Kidney (tissue), 14 donors: Measurements from ENCODE around the gene ITGA7. TPM values are rescaled to one million over a fixed set of nuclear protein-coding genes. Genes with fewer than 3 reads are reported as not detected.

Source experiments
- DNase-seq, 5 donors: peaks; one replicate each; pipeline ENCODE4 v3.0.0-alpha.2; 2013 to 2020
- FAIRE-seq: peaks from 2 replicates; lab custom pipeline; 2012; peaks lifted over from hg19 to GRCh38; lab: Jason Lieb, UNC
- H3K27ac ChIP-seq, 2 donors: one replicate each; pipeline ENCODE4 v1.7.0; 2013; ENCODE audit warnings: low read depth in 2 of 2, low read length in 2 of 2, inconsistent platforms in 1 of 2
- H3K27me3 ChIP-seq: one replicate; pipeline ENCODE4 v1.7.1; 2013; ENCODE audit warnings: low read length, inconsistent platforms; ENCODE audit not compliant: control insufficient read depth, insufficient read depth
- H3K36me3 ChIP-seq, 3 donors: one replicate each; pipeline versions ENCODE4 v1.7.0 to v1.7.1; 2013; ENCODE audit warnings: low read length in 3 of 3, control low read depth in 1 of 3, inconsistent platforms in 1 of 3; ENCODE audit not compliant: insufficient read depth in 3 of 3, control insufficient read depth in 2 of 3
- H3K4me1 ChIP-seq, 3 donors: one replicate each; pipeline versions ENCODE4 v1.7.0 to v1.7.1; 2013; ENCODE audit warnings: low read length in 3 of 3, inconsistent platforms in 1 of 3, low read depth in 1 of 3; ENCODE audit not compliant: control insufficient read depth in 2 of 3, insufficient read depth in 2 of 3
- H3K4me3 ChIP-seq, 3 donors: one replicate each; pipeline versions ENCODE4 v1.7.0 to v1.8.1; 2013; ENCODE audit warnings: low read length in 3 of 3, control low read depth in 1 of 3, inconsistent platforms in 1 of 3
- H3K9ac ChIP-seq, 3 donors: one replicate each; pipeline versions ENCODE4 v1.7.0 to v1.7.1; 2013; ENCODE audit warnings: low read length in 3 of 3, control low read depth in 1 of 3, inconsistent platforms in 1 of 3
- H3K9me3 ChIP-seq, 3 donors: one replicate each; pipeline versions ENCODE4 v1.7.0 to v1.7.1; 2013; ENCODE audit warnings: low read length in 3 of 3, control low read depth in 1 of 3, inconsistent platforms in 1 of 3; ENCODE audit not compliant: control insufficient read depth in 2 of 3, insufficient read depth in 1 of 3
- CTCF ChIP-seq: IDR thresholded peaks from 3 replicates; pipeline ENCODE4 v1.5.1; 2012; ENCODE audit warnings: mild to moderate bottlenecking, moderate library complexity, borderline replicate concordance; ENCODE audit not compliant: insufficient read depth; ENCODE audit errors: extremely low read depth
- intact Hi-C: fragments of 100-400 bp; cut with DNase I; formaldehyde crosslinking; loops from one replicate; pipeline ENCODE4 v1.11.1; 2022
- polyA plus RNA-seq: library from polyadenylated mRNA; stranded (reverse); fragments of 350-450 nt; fragmentation: Illumina TruSeq; extraction: RNeasy Lipid Tissue Mini Kit (QIAGEN cat#74804); gene quantifications from one replicate; pipeline ENCODE4 v1.2.3, GENCODE V29; 2014; ENCODE audit warnings: low read depth, low replicate concordance; ENCODE audit not compliant: insufficient read depth
- total RNA-seq: library from RNA; stranded (reverse); fragmentation: NEBNext Ultra II Directional; extraction: Animal tissue kit (Norgen Biotek cat#: 25700); gene quantifications from one replicate; pipeline ENCODE4 v1.2.1, GENCODE V29; 2021
- donor health status: control.
- donor health status: control.
- donor health status: control.
- donor health status: control.
- donor health status: control.
- donor health status: DM: yes; HTN: yes; CAD: no.
- donor health status: Normal renal cell carcinoma (clear cell type).

The ITGA7 gene
- total and polyA plus RNA-seq, 2 donors from 2014 or later, result 26.2 to 66.3 TPM

- Histone ChIP-seq H3K9me3 (no peaks in the 10 kb centered on the region), H3K4me3 (peak overlapping the region; percentile 78 to 87 (median 82)), H3K36me3 (peaks cover 6 to 29% (median 11%) of the 10 kb centered on the region in 3 donors), H3K27ac (peak overlapping the region; percentile 99), H3K27me3 (no peaks in the 10 kb centered on the region), H3K4me1 (peaks cover 0 to 32% (median 20%) of the 10 kb centered on the region in 3 donors), H3K9ac (peak overlapping the region; percentile 66 to 93 (median 76))
- no peak for TF ChIP-seq CTCF
- no peak for FAIRE-seq
- intact Hi-C loops, result no loop called here
- DNase-seq, result peak; percentile 74 to 95 (median 88)
Observed at GRCh38 chr12:55728186-55728938, 20.7 kb upstream of the ITGA7 start.

GRCh38 chr12:55727643-55728185 lies 20.0 kb upstream of the ITGA7 start:
- no peak for TF ChIP-seq CTCF
- Histone ChIP-seq H3K4me1 (peaks cover 0 to 34% (median 26%) of the 10 kb centered on the region in 3 donors), H3K9ac (peak overlapping the region; percentile 66 to 93 (median 76)), H3K27me3 (no peaks in the 10 kb centered on the region), H3K36me3 (peaks cover 6 to 33% (median 11%) of the 10 kb centered on the region in 3 donors), H3K27ac (peak overlapping the region; percentile 99), H3K4me3 (peak overlapping the region; percentile 78 to 87 (median 82)), H3K9me3 (no peaks in the 10 kb centered on the region)
- DNase-seq (peak in 3 of 5 donors; percentile 67 to 84 (median 75)), FAIRE-seq (no peak)
- intact Hi-C loops, result no loop called here

GRCh38 chr12:55726971-55727370 lies 19.3 kb upstream of the ITGA7 start:
- FAIRE-seq (no peak), DNase-seq (peak in 2 of 5 donors; percentile 59 to 78)
- Histone ChIP-seq H3K36me3 (peaks cover 6 to 33% (median 11%) of the 10 kb centered on the region in 3 donors), H3K4me1 (peaks cover 0 to 34% (median 26%) of the 10 kb centered on the region in 3 donors), H3K9ac (peak overlapping the region in 2 of 3 donors; percentile 66 to 93), H3K4me3 (peak overlapping the region; percentile 78 to 87 (median 82)), H3K27ac (peak overlapping the region; percentile 71 to 99), H3K27me3 (no peaks in the 10 kb centered on the region), H3K9me3 (no peaks in the 10 kb centered on the region)
- no peak for TF ChIP-seq CTCF
- intact Hi-C loops, result no loop called here
